Measurements from ENCODE around the gene HOMER2.

Gene HOMER2

DNA sequence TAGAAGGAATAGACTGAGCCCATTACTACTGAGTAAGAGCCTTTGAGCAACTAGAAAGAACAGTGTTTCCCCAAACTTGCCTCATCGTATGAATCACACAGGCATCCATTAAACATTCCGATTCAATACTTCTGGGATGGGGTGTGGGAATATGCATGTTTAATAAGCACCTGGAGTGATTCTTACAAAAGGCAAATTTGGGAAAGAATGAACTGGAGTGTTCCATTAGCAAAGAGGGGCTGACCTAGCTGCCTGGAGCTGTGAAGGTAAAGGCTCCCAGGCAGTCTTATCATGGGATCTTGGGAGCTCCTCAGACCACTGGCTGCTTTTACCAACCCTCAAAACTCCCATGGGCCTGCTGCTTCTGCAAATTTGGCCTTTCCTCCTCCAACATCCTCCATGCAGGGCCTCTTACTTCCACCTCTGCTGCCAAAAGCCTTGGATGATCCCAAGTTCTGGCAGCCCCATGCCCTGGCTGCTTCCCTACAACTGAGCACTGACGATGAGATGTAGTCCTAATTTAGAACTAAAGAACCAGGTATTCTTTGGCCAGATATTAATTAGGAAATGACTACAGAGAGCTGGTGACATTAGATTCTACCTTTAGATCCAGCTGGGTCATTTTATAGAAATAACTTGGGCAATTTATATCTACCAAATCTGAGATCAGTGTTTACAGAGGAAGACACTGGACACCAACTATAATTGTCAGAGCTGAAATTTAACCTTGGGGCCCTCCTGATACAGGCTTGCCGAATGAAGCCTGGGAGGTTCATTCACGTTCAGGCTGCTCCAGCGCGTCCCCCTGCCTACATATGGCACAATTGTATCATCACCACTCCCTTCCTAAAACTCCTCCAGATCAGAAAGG is 11.2 kb upstream of the HOMER2 start:
- H3K36me3 ChIP-seq: no peaks in the 10 kb centered on the region
- no peak for TF ChIP-seq CTCF (IDR thresholded peaks at IDR 0.05; ENCODE audit: low read depth, low read length)
- H3K27ac ChIP-seq: no peak overlapping the region
- H3K27me3 ChIP-seq (ENCODE audit: insufficient read depth, low read depth, severe bottlenecking): no peaks in the 10 kb centered on the region
- DNase-seq: no peak
- H3K4me3 ChIP-seq (ENCODE audit: low read depth, low read length): no peak overlapping the region
- H3K9me3 ChIP-seq (ENCODE audit: severe bottlenecking): no peaks in the 10 kb centered on the region

DNA sequence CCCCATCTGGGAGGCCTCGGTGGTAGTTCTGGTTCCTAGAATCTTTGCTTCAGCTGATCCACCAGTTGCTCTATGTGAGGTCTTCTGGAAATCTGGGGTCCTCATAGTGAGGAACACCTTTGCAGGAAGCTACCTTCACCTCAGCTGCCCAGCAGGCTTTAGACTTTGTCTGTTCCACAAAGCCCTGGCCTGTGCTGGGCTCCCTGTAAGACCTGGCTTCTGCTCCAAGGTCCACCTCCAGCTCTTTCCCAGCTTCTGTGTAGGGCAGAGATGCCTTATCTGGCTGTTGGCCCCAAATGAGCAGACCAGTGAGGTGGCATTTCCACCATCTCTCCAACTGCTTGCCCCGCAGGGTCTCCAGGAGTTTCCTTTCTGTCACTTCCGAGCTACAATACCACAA is 8.2 kb upstream of the HOMER2 start:
- no peak overlapping the region for H3K4me3 ChIP-seq (ENCODE audit: low read depth, low read length)
- no peak overlapping the region for H3K27ac ChIP-seq
- no peaks in the 10 kb centered on the region for H3K27me3 ChIP-seq (ENCODE audit: insufficient read depth, low read depth, severe bottlenecking)
- H3K9me3 ChIP-seq (ENCODE audit: severe bottlenecking): no peaks in the 10 kb centered on the region
- no peak for TF ChIP-seq CTCF (IDR thresholded peaks at IDR 0.05; ENCODE audit: low read depth, low read length)
- H3K36me3 ChIP-seq: no peaks in the 10 kb centered on the region
- no peak for DNase-seq

GRCh38 chr15:82959423-82959822 is 6.9 kb upstream of the HOMER2 start:
- no peak for TF ChIP-seq CTCF (IDR thresholded peaks at IDR 0.05; ENCODE audit: low read depth, low read length)
- DNase-seq: no peak
- H3K27ac ChIP-seq: no peak overlapping the region
- H3K27me3 ChIP-seq (ENCODE audit: insufficient read depth, low read depth, severe bottlenecking): no peaks in the 10 kb centered on the region
- H3K36me3 ChIP-seq: no peaks in the 10 kb centered on the region
- H3K4me3 ChIP-seq (ENCODE audit: low read depth, low read length): no peak overlapping the region
- H3K9me3 ChIP-seq (ENCODE audit: severe bottlenecking): no peaks in the 10 kb centered on the region

DNA sequence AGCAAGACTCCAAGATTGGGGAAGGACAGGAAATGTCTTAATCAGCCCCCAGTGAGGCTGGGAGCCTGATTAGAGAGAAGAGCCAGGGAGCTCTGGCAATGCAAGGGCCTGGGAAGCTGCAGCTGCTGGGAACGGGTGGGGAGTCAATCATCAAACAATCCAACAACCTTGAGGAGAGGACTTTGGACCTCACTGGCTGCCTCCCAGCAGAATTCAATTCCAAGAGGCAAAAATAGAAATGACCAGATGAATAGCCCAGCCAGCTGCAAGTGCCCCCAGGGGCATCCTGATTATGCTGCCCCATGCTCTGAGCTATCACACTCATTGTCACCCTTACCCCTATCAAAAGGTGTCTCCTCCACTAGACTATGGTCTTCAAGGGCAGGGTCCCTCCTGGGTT is 6.1 kb upstream of the HOMER2 start:
- no peak overlapping the region for H3K4me3 ChIP-seq (ENCODE audit: low read depth, low read length)
- H3K9me3 ChIP-seq (ENCODE audit: severe bottlenecking): no peaks in the 10 kb centered on the region
- no peak for DNase-seq
- H3K36me3 ChIP-seq: no peaks in the 10 kb centered on the region
- no peak for TF ChIP-seq CTCF (IDR thresholded peaks at IDR 0.05; ENCODE audit: low read depth, low read length)
- no peaks in the 10 kb centered on the region for H3K27me3 ChIP-seq (ENCODE audit: insufficient read depth, low read depth, severe bottlenecking)
- H3K27ac ChIP-seq: no peak overlapping the region

DNA sequence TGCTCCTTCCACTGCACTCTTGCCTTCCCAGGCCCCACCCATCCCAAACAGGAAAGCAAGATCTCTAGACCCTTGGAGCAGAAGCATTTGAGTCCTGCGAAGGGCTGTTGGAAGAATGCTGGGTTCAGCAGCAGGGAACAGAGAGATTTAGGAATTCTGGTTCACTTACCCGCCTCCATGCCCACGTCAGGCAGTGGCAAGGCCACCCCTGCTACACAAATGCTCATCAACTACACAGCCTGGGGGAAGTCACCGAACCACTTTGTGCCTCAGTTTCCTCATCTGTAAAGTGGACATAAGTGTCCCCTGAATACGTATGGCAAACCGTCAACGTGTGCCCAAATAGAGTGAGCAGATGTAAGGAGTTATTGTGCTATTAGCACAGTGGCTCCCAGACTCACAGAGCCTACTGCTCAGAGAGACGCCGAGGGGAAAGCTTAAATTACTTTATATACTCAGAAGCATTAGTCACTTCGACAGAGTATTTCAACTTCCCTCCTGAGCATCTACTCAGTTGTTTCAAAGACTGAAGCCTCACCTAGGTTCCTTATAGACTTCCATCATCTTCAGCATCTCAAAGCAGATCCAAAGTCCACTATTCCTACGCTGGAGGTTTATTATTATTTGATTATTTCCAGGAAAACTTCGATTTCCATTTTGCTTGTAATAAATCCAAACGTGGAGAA is 905 bp downstream of the HOMER2 start:
- no peaks in the 10 kb centered on the region for H3K27me3 ChIP-seq (ENCODE audit: insufficient read depth, low read depth, severe bottlenecking)
- H3K9me3 ChIP-seq (ENCODE audit: severe bottlenecking): no peaks in the 10 kb centered on the region
- H3K4me3 ChIP-seq (ENCODE audit: low read depth, low read length): peak overlapping the region; percentile 80
- no peak overlapping the region; the same call in 1 of the 2 replicates for H3K27ac ChIP-seq
- no peak for TF ChIP-seq CTCF (IDR thresholded peaks at IDR 0.05; ENCODE audit: low read depth, low read length)
- H3K36me3 ChIP-seq: no peaks in the 10 kb centered on the region
- no peak for DNase-seq

Data from WERI-Rb-1 (cell line).